Measurements from ENCODE around the gene KRT73.

The KRT73 gene

GRCh38 chr12:52568111-52568510, 50.2 kb downstream of the KRT73 start:
- DNase-seq (ENCODE audit: low read depth), result no peak

- no peak for DNase-seq (ENCODE audit: low read depth)
Measured at GRCh38 chr12:52566847-52567291, 51.5 kb downstream of the KRT73 start.

GRCh38 chr12:52564582-52564981, 53.8 kb downstream of the KRT73 start:
- DNase-seq (ENCODE audit: low read depth), result no peak

- no peak for DNase-seq (ENCODE audit: low read depth)
Measured at GRCh38 chr12:52561880-52562449, 56.4 kb downstream of the KRT73 start.

- DNase-seq (ENCODE audit: low read depth), result no peak
Measured at GRCh38 chr12:52559979-52560378, 58.4 kb downstream of the KRT73 start.

GRCh38 chr12:52558781-52559445, 59.4 kb downstream of the KRT73 start:
- DNase-seq (ENCODE audit: low read depth), result no peak
